OCI-LY1 (cell line): ENCODE data around the gene ENPP4.
"Not testable (repeated sequence)": the region's sequence is repeated elsewhere in the genome, so short reads cannot be mapped to it uniquely, and the experiment has no call there.

Source experiments
- H2AFZ ChIP-seq: fragments of 200-600 bp; sonication (generic), shearing (Covaris generic); 2 replicates; pipeline ENCODE4 v1.6.0; 2014; ENCODE audit warnings: antibody characterized with exemption, mild to moderate bottlenecking, low read length
- H3F3A ChIP-seq: fragments of 200-600 bp; sonication (generic), shearing (Covaris generic); 2 replicates; pipeline ENCODE4 v1.6.0; 2014; ENCODE audit warnings: mild to moderate bottlenecking, antibody characterized with exemption, low read length, moderate library complexity; ENCODE audit not compliant: insufficient read depth
- H3K27ac ChIP-seq: fragments of 200-600 bp; sonication (generic); 2 replicates; pipeline ENCODE4 v1.5.1; 2014; ENCODE audit warnings: low read length, mixed run types, mild to moderate bottlenecking, low read depth; ENCODE audit not compliant: poor library complexity, severe bottlenecking
- H3K27me3 ChIP-seq: fragments of 200-600 bp; sonication (generic); 2 replicates; pipeline ENCODE4 v1.6.0; 2014; ENCODE audit warnings: antibody characterized with exemption, mild to moderate bottlenecking, low read length, moderate library complexity; ENCODE audit not compliant: insufficient read depth
- H3K36me3 ChIP-seq: fragments of 200-600 bp; sonication (generic); 2 replicates; pipeline ENCODE4 v1.6.1; 2014; ENCODE audit warnings: mild to moderate bottlenecking, antibody characterized with exemption, low read length, moderate library complexity, mixed read lengths; ENCODE audit not compliant: insufficient read depth
- H3K4me1 ChIP-seq: fragments of 200-600 bp; sonication (generic); 2 replicates; pipeline ENCODE4 v1.5.1; 2014; ENCODE audit warnings: mild to moderate bottlenecking, low read length, moderate library complexity; ENCODE audit not compliant: insufficient read depth, severe bottlenecking
- H3K4me2 ChIP-seq: fragments of 200-600 bp; sonication (generic), shearing (Covaris generic); 2 replicates; pipeline ENCODE4 v1.6.1; 2014; ENCODE audit warnings: low read length
- H3K4me3 ChIP-seq: fragments of 200-600 bp; sonication (generic); 2 replicates; pipeline ENCODE4 v1.5.1; 2014; ENCODE audit warnings: low read length, low read depth, mild to moderate bottlenecking, mixed read lengths; ENCODE audit not compliant: poor library complexity, severe bottlenecking
- H3K79me2 ChIP-seq: fragments of 200-600 bp; shearing (Covaris generic); 2 replicates; pipeline ENCODE4 v1.6.1; 2016; ENCODE audit warnings: mixed run types, low read length, mixed read lengths; ENCODE audit not compliant: insufficient read depth
- H3K9ac ChIP-seq: fragments of 200-600 bp; sonication (generic), shearing (Covaris generic); 2 replicates; pipeline ENCODE4 v1.6.1; 2014; ENCODE audit warnings: mild to moderate bottlenecking, low read length, mixed read lengths
- H3K9me2 ChIP-seq: fragments of 200-600 bp; sonication (generic), shearing (Covaris generic); 2 replicates; pipeline ENCODE4 v1.6.1; 2014; ENCODE audit warnings: low read depth, mild to moderate bottlenecking, low read length, mixed read lengths
- H3K9me3 ChIP-seq: fragments of 200-600 bp; shearing (Covaris generic); 2 replicates; pipeline ENCODE4 v1.6.1; 2014; ENCODE audit warnings: low read length, mixed read lengths
- H4K20me1 ChIP-seq: fragments of 200-600 bp; sonication (generic), shearing (Covaris generic); 2 replicates; pipeline ENCODE4 v1.6.0; 2016; ENCODE audit warnings: mild to moderate bottlenecking, low read length; ENCODE audit not compliant: insufficient read depth
- CTCF ChIP-seq: fragments of 200-600 bp; sonication (generic), shearing (Covaris generic); IDR thresholded peaks from 2 replicates; pipeline ENCODE4 v1.5.1; 2017; ENCODE audit warnings: mild to moderate bottlenecking, antibody characterized with exemption, low read length, moderate library complexity, mixed read lengths
- EZH2 ChIP-seq: fragments of 200-600 bp; sonication (generic), shearing (Covaris generic); IDR thresholded peaks from 2 replicates; pipeline ENCODE4 v1.8.0; 2017; ENCODE audit warnings: borderline replicate concordance, mixed run types, mild to moderate bottlenecking, antibody characterized with exemption, low read length, moderate library complexity, mixed read lengths

ENPP4 gene

GRCh38 chr6:46137387-46137786 lies 7.6 kb downstream of the ENPP4 start:
- Histone ChIP-seq H3K27ac (peak overlapping the region; percentile 2), H4K20me1 (no peaks in the 10 kb centered on the region), H3K36me3 (peaks cover 6% of the 10 kb centered on the region; the same call in 1 of the 2 replicates), H3K4me3 (no peak overlapping the region), H2AFZ (no peak overlapping the region), H3K4me1 (peaks cover 24% of the 10 kb centered on the region), H3K27me3 (no peaks in the 10 kb centered on the region), H3K79me2 (peaks cover 52% of the 10 kb centered on the region), H3K4me2 (no peak overlapping the region), H3K9me2 (no peaks in the 10 kb centered on the region), H3K9me3 (no peaks in the 10 kb centered on the region), H3K9ac (no peak overlapping the region), H3F3A (no peaks in the 10 kb centered on the region)
- TF ChIP-seq CTCF, result no peak
- no peak for TF ChIP-seq EZH2

GRCh38 chr6:46138281-46138680 lies 8.5 kb downstream of the ENPP4 start:
- H3K79me2 ChIP-seq, result peaks cover 48% of the 10 kb centered on the region
- H3K4me2 ChIP-seq, result no peak overlapping the region
- no peaks in the 10 kb centered on the region for H3F3A ChIP-seq
- no peaks in the 10 kb centered on the region for H3K9me2 ChIP-seq
- no peaks in the 10 kb centered on the region for H3K9me3 ChIP-seq
- TF ChIP-seq EZH2 (no peak), CTCF (no peak)
- H3K4me1 ChIP-seq, result peaks cover 24% of the 10 kb centered on the region
- no peaks in the 10 kb centered on the region for H3K27me3 ChIP-seq
- no peak overlapping the region for H3K9ac ChIP-seq
- H3K27ac ChIP-seq, result no peak overlapping the region
- H2AFZ ChIP-seq, result no peak overlapping the region
- H3K36me3 ChIP-seq, result peaks cover 13% of the 10 kb centered on the region; the same call in 1 of the 2 replicates
- H3K4me3 ChIP-seq, result no peak overlapping the region
- H4K20me1 ChIP-seq, result no peaks in the 10 kb centered on the region

GRCh38 chr6:46144270-46144669 lies 14.5 kb downstream of the ENPP4 start:
- H3K4me1 ChIP-seq, result no peaks in the 10 kb centered on the region
- no peaks in the 10 kb centered on the region for H3F3A ChIP-seq
- no peaks in the 10 kb centered on the region for H3K9me2 ChIP-seq
- no peak for TF ChIP-seq EZH2
- TF ChIP-seq CTCF, result no peak
- no peak overlapping the region for H3K4me2 ChIP-seq
- H3K79me2 ChIP-seq, result 0 out of 2 replicates have a peak, but pooled peaks cover 3% of the 10 kb centered on the region
- H3K36me3 ChIP-seq, result peaks cover 18% of the 10 kb centered on the region; the same call in 1 of the 2 replicates
- no peaks in the 10 kb centered on the region for H3K9me3 ChIP-seq
- no peaks in the 10 kb centered on the region for H4K20me1 ChIP-seq
- no peaks in the 10 kb centered on the region for H3K27me3 ChIP-seq
- no peak overlapping the region for H2AFZ ChIP-seq
- no peak overlapping the region for H3K4me3 ChIP-seq
- H3K27ac ChIP-seq, result no peak overlapping the region
- H3K9ac ChIP-seq, result no peak overlapping the region

- not testable (repeated sequence) for H3K4me2 ChIP-seq, H4K20me1 ChIP-seq, H3K4me1 ChIP-seq, H3K27me3 ChIP-seq, H3K36me3 ChIP-seq, H3F3A ChIP-seq, H3K9me2 ChIP-seq, H3K27ac ChIP-seq, H2AFZ ChIP-seq, H3K9me3 ChIP-seq, H3K4me3 ChIP-seq, H3K79me2 ChIP-seq, H3K9ac ChIP-seq
Observed at GRCh38 chr6:46149066-46149465, 19.3 kb downstream of the ENPP4 start.
